DMS79 treated with DMSO at 0.1 percent for 48 hours (cell line): ENCODE measurements around the gene HAPLN2.
"Not testable (repeated sequence)": the region's sequence is repeated elsewhere in the genome, so short reads cannot be mapped to it uniquely, and the experiment has no call there.

ENCODE experiments used
- DNase-seq: peaks from one replicate; lab custom pipeline; 2025; lab: John Stamatoyannopoulos, UW

Gene HAPLN2

DNA sequence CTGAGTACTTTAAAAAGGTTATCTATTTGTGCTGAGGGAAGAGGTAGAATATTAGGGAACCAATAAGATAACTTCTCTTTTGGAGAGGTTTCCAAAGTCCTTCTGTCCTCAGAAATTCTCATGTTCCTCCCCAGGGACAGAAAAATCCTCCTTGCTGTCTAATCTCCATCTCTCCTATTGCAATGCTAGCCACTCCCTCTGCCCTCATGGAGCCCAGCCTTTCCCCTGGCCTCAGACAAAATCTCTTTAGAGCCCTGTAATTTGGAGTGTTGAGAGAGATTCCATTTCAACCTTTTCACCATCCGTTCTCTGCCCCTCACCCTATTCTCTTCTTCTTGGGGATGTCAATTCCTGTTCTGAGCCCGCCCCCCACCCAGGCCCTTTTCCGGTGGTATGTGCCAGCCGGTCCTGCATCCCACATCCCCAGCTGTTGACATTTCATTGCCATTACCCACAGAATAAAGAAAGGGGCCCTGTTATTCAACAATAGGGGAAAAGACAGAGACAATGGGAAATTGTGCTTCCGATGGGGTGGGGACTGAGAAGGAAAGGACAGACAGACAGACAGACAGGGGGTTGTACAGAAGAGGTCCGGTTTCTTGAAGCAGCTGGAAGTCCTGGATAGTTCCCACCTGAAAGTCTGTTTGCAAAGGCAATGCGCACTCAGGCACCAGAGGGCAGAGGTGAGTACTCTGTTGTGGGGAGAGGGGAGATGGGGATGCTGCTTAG is at the start of gene HAPLN2:
Gene HAPLN2 (plus strand): TSS at position 563 of the 729 bp plus-strand sequence. CDS start 4,076 bp downstream, outside the sequence.
- DNase-seq = no peak

GRCh38 chr1:156571261-156571852 is 47.9 kb upstream of the HAPLN2 start:
- DNase-seq = peak; percentile 17

GRCh38 chr1:156571919-156572662 is 47.1 kb upstream of the HAPLN2 start, which contains the start of gene IQGAP3:
Gene IQGAP3 (minus strand): TSS chr1:156572565. CDS start chr1:156572529, 36 bp downstream.
- DNase-seq = peak; percentile 80

GRCh38 chr1:156572663-156573018 is 46.6 kb upstream of the HAPLN2 start:
- DNase-seq = no peak

DNA sequence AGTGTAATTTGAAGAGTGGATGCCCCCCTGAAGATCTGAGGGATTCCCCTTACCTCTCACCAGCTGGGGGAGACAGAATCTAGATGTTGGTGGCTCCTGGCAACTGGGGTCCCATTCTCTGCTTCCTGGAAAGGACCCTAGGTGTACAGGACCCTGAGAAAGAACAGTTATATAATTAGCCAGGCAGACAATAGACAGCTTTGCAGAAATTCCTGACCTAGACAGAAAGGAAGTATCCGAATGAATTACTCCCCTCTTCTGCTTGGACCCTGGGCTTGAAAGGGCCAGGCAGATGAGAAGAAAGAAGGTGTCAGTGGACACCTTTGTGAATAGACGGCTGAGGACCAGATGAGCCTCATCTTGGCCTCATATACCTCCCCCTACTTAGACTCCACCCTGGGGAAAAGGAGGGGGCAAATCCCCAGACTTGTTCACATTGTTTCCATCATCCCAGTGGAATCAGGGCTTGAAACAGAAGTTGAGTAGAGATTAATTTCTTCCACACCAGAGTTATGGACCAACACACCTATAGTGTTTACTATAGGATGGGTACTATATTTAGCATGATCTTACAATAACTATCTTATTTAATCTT is 45.1 kb upstream of the HAPLN2 start:
- DNase-seq = no peak

- DNase-seq = no peak
Observed at GRCh38 chr1:156577550-156577949, 41.7 kb upstream of the HAPLN2 start.

- no peak for DNase-seq
Observed at GRCh38 chr1:156578055-156578454, 41.2 kb upstream of the HAPLN2 start.

- DNase-seq = no peak
Observed at GRCh38 chr1:156579472-156579871, 39.7 kb upstream of the HAPLN2 start, which contains the start of gene TTC24. Gene TTC24 (plus strand): TSS chr1:156579723. CDS start chr1:156581365, 1,642 bp downstream.

GRCh38 chr1:156581661-156582387 is 37.4 kb upstream of the HAPLN2 start:
- no peak for DNase-seq

DNA sequence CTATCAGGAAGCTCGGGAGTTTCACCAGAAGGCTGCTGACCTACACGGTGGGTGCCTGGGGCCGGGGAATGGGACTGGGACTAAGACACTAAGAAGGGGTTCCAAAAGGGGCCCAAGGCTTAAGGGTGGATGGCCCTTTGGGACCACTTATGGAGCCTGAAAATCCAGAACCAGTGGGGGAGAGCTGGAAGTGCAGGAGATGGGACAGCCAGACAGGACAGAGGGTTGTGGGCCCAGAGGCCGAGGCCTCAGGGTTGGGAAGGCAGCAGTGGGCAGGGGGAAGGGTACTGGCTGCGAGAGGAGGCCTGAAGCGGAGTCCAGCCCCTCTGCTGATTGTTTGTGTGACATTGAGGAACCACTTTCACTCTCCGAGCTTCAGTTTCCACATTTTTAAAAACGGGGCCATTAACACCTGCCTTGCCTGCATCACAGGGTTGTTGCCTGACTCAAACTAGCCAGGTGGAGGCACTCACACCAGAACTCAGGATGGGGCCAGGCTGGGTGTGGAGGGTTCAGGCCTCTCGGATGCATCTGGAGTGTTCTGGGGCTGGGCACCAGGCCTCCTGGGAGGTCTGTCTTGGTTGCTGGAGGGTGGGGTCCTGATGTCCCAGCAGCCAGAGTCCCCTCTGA is 36.7 kb upstream of the HAPLN2 start:
- DNase-seq = no peak

DNA sequence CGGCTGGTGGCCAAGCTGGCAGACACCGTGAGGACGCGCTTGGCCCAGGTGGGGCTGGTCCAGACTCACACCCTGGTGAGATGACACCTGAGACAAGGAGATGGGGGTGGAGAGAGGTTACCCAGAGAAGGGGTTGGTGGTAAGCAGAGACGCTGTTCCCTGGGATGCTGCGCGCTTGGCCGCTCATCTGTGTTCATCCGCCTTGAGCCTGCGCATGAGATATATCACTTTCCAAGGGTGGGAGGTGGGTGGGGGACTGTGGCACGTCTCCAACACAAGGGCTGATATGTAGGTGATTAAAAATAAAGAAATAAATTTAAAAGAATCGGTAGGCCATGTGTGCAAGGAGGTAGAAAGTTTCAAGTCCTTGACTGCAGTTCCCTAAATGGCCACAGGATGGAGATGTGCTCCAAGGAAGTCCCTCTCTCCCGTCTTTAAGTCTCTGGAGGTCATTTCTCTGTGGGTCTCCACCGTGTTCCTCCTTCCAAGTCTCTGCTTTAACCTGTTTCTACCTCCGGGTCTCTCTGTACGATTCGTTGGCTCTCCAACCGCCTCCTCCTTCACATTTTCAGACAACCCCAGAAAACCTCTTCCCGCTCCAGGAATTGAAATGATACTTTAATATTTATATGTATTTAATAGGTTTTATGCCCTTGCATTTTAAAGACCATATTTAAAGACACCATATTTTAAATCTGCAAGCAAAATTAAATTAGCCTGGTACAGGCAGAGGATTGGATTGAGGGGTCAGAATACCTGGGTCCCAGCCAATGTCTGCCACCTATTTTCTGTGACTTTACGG is 35.2 kb upstream of the HAPLN2 start:
- peak; percentile 91 for DNase-seq

GRCh38 chr1:156584813-156585212 is 34.4 kb upstream of the HAPLN2 start:
- DNase-seq = no peak

GRCh38 chr1:156586323-156586722 is 32.9 kb upstream of the HAPLN2 start:
- no peak for DNase-seq

DNA sequence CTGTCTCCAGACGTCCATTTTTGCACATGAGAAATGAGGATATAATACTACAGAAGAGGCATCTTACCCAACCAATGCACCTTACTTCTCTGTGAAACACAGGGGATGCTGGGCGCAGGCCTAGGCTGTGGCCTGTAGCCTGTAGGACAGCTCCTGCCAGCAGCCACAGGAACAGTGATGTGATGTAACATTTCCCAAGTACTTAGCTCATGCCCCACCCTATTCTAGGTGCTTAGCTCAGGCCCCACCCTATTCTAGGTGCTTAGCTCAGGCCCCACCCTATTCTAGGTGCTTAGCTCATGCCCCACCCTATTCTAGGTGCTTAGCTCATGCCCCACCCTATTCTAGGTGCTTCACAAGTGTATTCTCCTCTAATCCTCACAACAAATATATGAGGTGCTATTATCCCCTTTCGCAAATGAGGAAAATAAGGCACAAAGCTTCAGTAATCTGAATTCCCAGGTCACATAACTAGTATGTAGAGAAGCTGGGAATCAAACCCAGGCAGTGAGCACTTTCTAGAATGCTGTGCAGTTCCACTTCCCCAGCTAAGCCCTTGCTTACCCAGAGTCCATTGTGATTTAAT is 32.2 kb upstream of the HAPLN2 start:
- DNase-seq = no peak

- DNase-seq = not testable (repeated sequence)
Observed at GRCh38 chr1:156587927-156588326, 31.3 kb upstream of the HAPLN2 start.

DNA sequence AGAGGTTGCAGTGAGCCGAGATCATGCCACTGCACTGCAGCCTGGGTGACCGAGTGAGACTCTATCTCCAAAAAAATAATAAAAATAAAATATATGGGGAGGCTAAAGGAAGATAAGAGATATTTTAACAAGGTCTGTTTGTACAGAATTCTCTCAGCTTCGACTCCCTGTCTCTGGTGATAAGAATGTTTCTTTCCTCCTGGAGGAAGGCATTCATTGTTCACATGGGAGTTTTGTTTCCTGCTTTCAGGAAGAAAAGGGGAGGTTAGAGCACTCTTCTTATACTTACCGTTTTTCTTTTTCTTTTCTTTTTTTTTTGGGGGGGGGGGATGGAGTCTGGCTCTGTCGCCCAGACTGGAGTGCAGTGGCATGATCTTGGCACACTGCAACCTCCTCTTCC is 29.7 kb upstream of the HAPLN2 start:
- no peak for DNase-seq

- no peak for DNase-seq
Observed at GRCh38 chr1:156590326-156591180, 28.7 kb upstream of the HAPLN2 start.

DNA sequence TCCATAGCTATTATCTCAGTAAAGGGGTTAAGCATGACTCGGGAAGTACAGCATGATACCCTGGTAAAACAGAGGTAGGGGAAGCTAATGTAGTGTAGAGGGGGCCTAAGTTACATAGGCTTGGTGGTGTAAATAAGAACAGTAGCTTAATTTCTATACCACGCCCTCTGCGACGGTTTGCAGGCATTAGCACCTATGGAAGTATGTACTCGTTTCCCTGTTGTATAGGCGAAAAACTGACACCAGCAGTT is 28.1 kb upstream of the HAPLN2 start:
- no peak for DNase-seq

DNA sequence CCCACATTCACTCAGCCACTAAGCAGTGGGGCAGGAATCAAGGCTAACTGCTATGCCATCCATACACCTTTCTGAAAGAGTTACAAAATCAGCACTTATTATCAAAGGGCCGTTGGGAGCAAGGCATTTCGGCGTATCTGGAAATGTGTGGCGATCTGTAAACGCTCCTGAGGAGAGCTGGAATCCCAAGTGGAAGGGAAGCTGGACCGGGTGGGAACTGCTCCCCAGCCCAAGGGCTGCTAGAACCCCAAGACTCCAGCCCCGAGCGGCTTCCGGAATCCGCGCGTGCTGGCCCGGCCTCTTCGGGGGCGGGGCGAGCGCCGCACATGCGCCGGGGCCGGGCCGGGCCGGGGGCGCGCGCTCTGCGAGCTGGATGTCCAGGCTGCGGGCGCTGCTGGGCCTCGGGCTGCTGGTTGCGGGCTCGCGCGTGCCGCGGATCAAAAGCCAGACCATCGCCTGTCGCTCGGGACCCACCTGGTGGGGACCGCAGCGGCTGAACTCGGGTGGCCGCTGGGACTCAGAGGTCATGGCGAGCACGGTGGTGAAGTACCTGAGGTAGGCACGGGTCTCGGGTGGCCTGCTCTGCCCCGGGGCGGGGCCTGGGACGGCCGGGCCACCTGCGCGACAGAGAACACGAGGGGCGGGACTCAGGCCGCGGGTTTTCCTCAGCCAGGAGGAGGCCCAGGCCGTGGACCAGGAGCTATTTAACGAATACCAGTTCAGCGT is 27.6 kb upstream of the HAPLN2 start, which contains the start of gene NAXE:
Gene NAXE (plus strand): TSS at position 345 of the 726 bp plus-strand sequence. CDS start 29 bp downstream, at position 374.
- peak; percentile 44 for DNase-seq
